Hippocampal formation (tissue), 2 donors: ENCODE results near the gene C3orf52.
"Not testable (repeated sequence)": the region's sequence is repeated elsewhere in the genome, so short reads cannot be mapped to it uniquely, and the experiment has no call there.

ENCODE experiments used
- DNase-seq, 2 donors: peaks; one replicate each; lab custom pipeline; 2025; lab: John Stamatoyannopoulos, UW

The C3orf52 gene, protein sequence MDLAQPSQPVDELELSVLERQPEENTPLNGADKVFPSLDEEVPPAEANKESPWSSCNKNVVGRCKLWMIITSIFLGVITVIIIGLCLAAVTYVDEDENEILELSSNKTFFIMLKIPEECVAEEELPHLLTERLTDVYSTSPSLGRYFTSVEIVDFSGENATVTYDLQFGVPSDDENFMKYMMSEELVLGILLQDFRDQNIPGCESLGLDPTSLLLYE

DNA sequence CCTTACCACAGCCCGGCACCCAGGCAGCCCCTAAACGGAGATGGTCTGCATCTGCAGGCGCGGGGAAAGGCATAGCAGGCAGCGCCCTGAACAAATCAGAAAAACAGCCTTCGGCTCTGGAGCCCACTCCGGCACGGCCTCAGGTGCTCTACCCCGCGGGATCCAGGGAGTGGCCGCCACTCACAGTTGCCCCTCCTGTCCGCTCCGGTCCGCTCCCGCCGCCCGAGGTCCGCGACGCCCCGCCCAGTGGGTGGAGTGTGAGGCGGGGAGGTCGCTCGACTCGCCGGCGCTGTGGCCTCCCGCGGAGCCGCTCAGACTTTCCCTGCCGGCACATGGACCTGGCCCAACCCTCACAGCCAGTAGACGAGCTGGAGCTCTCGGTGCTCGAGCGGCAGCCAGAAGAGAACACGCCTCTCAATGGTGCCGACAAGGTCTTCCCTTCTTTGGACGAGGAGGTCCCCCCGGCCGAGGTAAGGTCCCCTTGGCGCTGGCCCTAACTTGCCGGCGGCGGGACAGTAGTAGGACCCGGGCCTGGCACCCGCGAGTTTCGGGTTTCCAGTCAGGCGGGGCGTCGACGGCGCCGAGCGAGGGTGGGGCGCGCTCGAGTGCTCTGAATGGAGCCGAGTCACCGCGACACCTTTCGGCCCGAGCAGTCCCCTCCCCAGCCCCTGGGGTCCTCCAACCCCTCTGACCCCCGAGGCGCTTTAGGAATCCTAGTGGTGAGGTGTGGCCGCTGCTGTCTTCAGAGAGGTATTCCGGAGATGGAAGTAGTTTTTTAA lies at the start of gene C3orf52:
Gene C3orf52, plus strand, starts transcription at position 314 of the 779 bp plus-strand sequence. Its CDS starts 19 bp downstream, at position 333.
- peak in 1 of 2 donors; percentile 50 for DNase-seq

DNA sequence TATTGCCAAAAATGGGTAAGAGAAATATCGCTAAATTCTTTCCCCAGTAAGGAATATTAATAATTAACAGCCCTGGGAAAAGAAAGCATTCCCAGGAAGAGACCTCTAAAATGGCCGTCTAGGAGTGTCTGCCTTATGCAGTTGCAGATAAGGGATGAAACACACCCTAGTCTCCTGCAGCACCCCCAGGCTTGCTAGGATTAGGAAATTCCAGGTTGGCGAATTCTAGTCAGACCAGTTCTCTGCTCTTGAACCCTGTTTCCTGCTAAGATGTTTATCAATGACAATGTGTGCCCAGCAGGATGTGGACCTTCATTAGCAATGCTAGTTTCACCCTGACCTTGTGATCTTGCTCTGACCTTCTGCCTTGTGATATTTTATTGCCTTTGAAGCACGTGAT lies 49.0 kb upstream of the C3orf52 start:
- DNase-seq: not testable (repeated sequence)

DNA sequence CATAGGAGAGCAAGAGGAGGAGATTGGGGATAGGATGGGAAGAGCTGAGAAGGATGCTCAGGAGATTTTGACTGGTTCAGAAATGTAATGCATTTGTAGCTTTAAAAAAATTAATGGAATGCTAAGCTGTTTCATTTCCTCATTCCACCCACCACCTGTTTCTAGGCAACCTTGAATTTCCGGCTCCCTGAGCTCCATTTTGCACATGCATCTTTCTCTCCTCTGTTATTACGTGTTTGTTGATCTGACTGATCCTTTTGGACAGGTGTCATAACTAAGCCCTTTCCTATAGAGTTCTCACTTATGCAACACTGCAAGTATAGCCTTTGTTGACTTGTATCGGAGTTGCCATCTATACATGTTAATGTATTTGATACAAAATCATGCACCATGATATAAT lies 47.3 kb upstream of the C3orf52 start:
- DNase-seq: peak in 1 of 2 donors; percentile 13

- no peak for DNase-seq
These were observed 44.9 kb upstream of the C3orf52 start for GRCh38 chr3:112041321-112041720.

- no peak for DNase-seq
These were observed 43.3 kb upstream of the C3orf52 start for GRCh38 chr3:112042842-112043280.

DNA sequence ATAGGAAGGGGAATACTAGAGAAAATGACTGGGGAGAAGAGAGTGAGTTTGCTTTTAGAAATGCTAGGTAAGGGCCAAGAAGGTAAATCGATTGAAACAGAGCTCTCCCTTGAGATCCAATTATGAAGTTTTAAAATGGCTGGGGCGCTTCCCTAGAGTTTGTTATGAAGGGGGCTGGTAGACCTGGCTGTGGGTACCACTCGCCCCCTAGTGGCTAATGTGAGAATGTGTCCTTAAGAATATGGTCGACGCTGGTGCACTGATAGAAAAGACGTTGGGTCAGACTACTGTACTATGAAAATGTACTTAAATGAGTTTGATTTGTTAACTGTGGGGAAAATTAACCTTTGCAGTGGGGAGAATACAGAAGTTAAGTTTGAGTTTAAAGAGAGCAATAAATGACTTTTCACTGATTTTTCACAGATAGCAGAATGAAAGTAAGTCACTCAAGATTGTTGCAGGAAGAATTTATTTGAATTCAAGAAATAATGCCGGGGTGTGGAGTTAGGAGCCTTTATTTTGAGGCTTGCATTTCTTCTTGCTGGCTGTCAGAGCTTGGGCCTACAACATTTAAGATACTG lies 42.5 kb upstream of the C3orf52 start:
- peak; percentile 39 to 78 for DNase-seq

- no peak for DNase-seq
These were observed 39.6 kb upstream of the C3orf52 start for GRCh38 chr3:112046599-112046998.

DNA sequence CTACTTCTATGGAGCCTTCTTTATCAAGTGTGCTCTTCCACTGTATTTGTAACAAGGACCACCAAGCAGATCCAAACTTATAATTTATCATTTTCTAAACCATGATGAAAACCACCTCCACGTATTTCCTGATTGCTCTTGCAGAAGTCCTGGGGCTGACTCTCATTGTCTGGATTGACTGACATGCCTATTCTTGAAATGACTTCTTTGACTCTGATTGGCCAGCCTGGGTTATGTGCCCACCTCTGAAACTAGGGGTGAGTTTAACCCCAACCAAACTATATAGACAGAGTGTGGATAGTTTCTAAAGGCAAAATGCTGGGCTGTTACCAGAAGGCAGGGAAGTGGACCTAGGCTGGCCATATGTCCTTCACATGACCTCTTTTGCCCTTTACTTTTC lies 38.9 kb upstream of the C3orf52 start:
- no peak for DNase-seq

DNA sequence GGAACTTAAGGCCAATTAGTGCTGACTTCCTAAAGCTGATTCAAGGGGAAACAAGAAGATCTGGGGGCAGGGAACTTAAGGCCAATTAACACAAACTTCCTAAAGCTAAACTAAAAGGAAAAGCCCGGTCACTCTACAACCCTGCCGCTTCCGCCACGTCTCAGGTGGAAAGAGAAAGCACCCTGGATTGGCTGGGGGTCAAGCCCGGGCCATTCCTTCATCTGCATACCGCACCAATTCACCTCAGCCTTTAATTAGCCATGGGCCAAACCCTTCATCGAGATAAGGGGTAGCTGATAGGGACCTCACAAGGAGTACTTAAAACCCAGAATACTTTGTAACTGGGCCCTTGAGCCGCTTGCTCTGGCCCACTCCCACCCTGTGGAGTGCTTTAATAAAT lies 37.3 kb upstream of the C3orf52 start:
- DNase-seq: no peak

DNA sequence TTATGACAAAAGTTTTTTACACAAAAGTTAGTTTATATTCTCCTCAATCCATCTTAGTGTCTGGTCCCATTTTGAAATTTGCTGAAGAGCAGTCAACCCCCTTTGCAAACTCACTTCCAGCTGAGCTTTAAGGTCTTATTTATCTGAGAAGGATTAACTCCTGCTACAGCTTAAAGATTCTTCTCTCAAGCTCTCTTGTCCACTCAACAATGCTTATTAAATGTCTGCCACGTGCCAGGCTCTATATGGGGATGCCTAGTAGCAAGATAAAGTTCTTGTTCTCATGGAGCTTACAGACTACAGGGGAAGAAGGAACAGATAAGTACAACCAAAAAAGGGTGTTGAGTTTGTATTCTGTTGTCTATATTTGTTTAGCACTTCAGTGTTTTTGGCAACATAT lies 33.0 kb upstream of the C3orf52 start:
- no peak for DNase-seq

DNA sequence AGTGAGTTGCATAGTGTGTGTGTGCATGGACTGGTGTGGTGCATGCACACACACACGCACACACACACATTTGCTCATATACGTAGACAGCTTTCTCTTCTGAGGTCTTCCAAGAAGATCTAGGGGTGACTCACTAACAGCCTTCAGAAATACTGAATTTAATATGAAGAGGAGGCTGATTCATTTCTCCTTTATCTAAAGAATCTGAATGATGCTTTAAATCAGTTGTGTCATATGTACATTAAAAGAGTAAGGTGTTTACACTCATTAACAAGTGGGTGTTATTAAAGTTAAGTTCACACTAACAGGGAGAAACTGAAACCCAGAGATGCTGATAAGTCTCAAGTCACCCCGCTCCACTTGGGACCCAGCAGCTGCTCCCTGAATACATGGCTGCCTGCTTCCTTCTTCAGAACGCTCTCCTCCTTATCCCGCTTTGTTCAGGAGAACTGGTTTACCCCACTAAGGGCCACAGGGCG lies 29.7 kb upstream of the C3orf52 start:
- DNase-seq: no peak

DNA sequence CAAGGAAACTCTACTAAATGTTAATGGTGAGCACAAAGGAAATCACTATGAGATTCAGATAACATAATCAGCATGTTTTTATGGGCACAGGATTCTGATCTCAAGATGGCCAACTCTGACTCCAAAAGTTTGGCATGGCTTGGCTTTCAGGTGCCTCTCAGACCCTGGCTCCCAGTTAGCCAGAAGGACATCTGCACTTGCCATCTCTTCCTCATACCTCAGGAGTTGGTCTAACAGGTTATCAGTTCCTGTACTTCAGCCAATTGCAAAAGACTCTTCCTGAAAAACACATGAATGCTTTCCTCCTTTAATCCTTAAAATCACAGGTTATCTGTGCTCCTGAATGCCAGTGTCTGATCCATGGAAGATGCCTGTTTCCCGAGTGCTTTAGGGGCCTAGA lies 26.7 kb upstream of the C3orf52 start:
- no peak for DNase-seq

DNA sequence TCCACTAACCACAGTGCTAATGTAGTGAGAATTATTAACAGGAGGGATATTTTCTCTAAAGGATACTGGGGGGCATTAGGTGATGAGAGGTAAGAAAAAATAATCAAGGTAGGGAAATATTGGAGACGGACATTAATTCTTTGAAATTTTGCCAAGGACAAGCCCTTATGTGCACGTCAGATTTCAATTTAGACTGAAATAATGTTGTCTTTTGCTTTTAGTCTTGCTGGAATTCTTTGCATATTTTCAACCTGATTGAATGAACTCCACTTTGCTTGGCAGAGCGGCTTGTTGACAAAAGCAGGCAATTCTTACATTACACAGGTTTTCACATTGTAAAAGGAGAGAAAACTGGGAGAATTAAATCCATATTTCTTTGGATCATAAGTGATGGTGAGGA lies 25.0 kb upstream of the C3orf52 start:
- no peak for DNase-seq

GRCh38 chr3:112072387-112073060 lies 13.7 kb upstream of the C3orf52 start:
- not testable (repeated sequence) for DNase-seq

GRCh38 chr3:112074006-112074405 lies 12.2 kb upstream of the C3orf52 start:
- DNase-seq: no peak

- DNase-seq: no peak
These were observed 11.3 kb upstream of the C3orf52 start for GRCh38 chr3:112074616-112075497.

DNA sequence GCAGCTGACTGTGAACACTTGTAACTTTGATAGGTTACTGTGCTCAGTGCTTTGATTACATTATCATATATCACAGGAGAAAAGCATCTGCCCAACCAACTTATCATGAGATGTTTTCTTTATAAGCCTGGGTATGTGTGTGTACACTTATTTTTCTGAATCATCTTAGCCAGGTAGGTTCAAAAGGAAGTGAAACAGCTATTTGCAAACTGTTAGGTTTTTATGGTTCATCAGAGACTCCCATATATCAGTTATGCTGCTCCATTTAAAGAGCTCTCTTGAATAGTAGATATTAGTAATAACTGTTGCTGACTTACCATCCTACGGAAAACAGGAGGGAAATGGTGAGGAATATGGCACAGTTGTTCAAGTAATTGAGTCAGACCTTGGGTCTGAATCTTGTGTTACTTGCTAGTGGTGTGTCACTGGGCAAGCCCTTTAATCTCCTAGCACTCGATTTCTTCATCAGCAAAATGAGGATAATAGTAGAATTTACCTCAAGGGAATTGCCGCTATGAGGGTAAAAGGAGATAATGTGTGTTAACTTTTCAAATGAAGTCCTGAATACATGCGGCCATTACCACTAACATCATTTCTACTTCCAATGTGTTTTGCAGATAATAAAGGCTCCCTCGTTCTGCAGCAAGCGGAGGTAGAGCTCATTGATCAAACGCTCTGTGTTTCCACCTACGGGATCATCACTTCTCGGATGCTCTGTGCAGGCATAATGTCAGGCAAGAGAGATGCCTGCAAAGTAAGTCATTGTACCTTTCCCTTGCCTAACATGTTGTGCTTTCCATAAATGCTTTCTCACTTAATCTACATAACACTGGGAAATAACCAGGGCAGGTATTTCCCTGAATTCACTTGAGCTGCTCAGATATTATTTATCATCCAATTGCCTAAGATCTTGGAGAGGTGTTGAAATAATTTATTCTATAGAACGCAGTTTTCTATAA lies 7.8 kb upstream of the C3orf52 start:
- DNase-seq: no peak

GRCh38 chr3:112083239-112083638 lies 3.0 kb upstream of the C3orf52 start:
- no peak for DNase-seq

DNA sequence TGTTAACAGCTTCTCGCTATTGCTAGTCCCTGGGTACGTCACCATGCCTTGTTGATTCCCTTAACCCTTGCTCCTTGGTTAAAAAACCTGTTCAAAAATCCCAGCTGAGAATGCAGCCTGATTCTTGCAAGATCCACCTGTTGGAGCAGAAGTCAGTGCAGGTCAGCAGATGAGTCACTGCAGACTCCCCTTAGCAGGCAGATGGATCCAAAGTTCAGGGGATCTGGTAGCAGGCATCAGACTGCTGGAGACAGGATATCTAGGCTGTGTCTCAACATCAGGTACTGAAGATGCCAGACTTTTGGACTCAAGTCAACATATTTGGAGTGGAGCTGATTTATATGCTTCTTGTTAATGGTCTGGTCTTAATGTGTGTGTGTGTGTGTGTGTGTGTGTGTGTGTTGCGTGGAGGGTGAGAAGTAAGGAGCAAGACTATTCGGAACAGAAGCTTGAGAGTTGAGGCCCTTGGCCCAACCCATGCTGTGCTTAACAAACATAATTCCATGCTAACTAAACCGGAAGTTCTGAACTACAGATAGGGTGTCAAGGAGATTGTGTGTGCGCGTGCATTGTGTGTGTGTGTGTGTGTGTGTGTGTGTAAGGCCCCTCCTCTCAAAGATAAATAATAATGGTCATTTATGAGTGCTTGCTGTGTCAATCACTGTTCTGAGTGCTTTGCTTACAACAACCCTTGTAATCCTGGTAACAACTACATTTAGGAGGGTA lies 1.0 kb upstream of the C3orf52 start:
- no peak for DNase-seq

DNA sequence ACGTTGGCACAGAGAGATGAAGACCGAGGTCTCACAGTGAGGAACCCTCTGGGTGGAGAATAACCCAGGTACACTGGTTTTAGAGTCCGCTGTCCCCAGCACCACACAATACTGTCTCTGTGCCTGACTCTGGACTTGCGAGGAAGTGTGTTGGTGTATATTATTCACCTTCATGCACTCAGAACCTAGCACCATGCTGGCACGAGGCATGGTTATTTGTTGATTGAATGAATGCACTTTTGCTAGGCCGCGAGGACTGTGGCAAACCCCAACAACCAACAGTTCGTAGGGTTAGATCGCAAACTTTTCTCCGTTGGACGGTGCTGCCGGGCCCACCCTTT lies 484 bp upstream of the C3orf52 start:
- DNase-seq: no peak
